ENCODE results near the gene C14orf180.
"Not testable (repeated sequence)": the region's sequence is repeated elsewhere in the genome, so short reads cannot be mapped to it uniquely, and the experiment has no call there.

Gene C14orf180

GRCh38 chr14:104611881-104612280, 32.3 kb downstream of the C14orf180 start:
- DNase-seq (ENCODE audit: low read depth): no peak

GRCh38 chr14:104614126-104614812, 34.7 kb downstream of the C14orf180 start:
- DNase-seq (ENCODE audit: low read depth): no peak

- DNase-seq (ENCODE audit: low read depth): no peak
These were observed 45.4 kb downstream of the C14orf180 start for GRCh38 chr14:104624939-104625338.

- DNase-seq (ENCODE audit: low read depth): no peak
These were observed 53.2 kb downstream of the C14orf180 start for GRCh38 chr14:104632781-104633180.

- DNase-seq (ENCODE audit: low read depth): no peak
These were observed 53.9 kb downstream of the C14orf180 start for GRCh38 chr14:104633276-104634137.

DNA sequence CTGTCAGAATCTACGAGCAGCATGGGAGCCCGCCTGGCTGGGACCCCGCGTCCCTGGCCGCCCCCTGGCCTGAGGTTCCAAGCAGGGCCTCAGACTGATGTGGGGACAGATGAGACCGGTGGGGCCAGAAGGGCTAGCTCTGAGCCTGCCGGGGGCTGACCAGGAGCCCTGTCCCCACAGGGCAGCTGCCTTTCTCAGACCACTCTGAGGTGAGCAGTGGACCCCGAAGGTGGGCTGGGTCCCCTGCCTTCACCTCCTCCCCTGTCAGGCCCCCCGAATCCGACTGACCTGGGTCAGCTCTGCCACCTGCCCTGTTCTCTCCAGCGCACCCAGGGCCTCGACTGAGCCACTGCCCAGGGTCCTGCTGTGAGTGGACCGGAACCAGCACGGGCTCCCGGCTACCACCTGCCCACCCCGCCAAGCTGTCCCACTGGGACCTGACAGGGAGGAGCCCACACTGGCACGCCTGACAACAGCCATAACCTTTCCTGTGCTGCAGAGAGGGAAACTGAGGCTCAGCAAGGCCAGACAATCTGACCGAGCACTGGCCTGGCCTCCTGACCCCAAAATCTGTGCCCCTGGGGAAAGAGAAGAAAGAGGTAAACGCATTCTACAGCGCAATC, 54.7 kb downstream of the C14orf180 start:
- no peak for DNase-seq (ENCODE audit: low read depth)

DNA sequence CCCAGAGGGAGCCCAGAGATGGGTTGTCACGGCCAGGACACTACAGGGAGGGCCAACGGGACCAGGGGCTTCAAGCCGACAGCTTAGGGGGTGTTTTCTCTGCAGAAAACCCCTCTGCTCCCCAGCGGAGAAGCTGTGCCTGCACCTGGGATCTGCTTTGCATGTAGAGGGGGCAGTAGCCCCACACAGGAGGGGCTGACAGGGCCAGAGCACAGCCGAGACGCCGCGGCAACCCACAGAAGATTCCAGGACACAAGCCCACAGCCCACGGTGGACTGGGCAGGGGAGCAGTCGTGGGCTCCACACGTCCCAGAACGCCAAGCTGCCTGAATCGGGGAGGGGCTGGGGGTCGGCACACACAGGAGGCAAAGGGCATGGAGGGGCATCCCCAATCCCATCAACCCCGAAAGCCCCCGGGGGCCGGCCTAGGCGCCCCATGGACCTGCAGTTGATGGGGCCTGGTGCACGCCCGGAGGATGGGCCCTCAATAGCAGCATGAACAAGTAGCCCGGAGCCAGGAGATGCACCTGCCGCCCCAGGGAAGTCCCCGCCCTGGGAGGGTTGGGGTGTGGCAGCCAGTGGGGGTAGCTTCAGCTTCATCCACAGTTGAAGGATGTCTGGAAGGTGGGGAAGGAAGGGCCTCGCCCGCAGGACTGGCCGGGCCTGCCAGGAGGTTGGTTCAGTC, 55.5 kb downstream of the C14orf180 start:
- DNase-seq (ENCODE audit: low read depth): no peak

DNA sequence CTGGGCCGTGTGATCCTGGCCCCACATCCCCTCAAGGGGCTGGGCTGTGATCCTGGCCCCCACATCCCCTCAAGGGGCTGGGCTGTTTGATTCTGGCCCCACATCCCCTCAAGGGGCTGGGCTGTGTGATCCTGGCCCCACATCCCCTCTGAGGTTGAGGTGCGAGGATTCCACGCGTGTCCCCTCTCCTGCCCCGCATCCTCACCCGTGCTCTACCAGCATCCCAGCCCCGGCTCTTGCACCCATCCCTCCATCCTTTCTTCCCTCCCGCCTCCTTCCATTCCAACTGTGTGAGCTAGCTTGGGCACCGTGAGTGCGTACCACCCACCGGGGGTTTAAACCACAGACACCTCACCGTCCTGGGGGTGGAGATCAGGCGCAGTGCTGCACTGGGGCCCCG, 56.2 kb downstream of the C14orf180 start:
- no peak for DNase-seq (ENCODE audit: low read depth)

DNA sequence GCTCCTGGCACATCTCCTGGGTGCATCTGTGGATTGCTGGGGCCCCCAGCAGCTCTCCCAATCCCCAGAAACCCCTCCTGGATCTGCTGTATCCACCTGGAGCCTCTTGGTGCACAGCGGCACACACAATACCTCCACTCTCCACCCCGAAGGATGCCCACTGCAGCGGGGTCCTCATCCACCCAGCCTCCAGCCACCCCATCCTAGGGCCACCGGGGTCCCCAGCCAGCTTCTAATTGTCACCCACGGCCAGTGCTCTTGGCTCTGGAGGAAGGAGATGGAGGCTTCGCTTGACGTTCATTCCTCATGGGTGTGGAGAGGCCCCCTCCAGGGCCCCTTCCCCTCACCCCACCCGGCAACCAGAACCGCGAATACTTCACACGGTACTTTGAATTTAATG, 56.6 kb downstream of the C14orf180 start:
- no peak for DNase-seq (ENCODE audit: low read depth)

DNA sequence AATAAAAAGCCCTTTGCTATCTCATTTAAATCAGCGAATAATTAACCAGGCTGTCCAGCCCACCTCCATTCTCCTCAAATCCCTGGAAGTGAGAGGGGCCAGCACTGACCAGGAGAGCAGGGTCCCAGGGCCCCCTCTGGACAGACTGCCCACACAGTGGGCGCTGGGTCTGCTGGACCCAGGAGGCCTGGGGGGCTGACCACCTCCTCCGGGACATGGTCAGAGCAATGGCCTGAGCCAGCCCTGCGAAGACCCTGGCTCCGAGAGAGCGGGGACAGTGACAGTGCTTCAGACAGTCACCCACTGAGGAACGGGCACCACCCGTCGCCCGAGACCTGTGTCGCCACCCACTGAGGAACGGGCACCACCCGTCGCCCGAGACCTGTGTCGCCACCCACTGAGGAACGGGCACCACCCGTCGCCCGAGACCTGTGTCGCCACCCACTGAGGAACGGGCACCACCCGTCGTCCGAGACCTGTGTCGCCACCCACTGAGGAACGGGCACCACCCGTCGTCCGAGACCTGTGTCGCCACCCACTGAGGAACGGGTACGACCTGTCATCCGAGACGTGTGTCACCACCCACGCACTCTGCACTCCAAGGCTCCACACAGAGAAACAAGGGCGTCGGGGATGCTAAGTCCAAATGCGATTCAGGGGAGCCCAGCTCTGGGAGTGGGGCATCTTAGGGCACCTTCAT, 57.4 kb downstream of the C14orf180 start:
- not testable (repeated sequence) for DNase-seq (ENCODE audit: low read depth)

DNA sequence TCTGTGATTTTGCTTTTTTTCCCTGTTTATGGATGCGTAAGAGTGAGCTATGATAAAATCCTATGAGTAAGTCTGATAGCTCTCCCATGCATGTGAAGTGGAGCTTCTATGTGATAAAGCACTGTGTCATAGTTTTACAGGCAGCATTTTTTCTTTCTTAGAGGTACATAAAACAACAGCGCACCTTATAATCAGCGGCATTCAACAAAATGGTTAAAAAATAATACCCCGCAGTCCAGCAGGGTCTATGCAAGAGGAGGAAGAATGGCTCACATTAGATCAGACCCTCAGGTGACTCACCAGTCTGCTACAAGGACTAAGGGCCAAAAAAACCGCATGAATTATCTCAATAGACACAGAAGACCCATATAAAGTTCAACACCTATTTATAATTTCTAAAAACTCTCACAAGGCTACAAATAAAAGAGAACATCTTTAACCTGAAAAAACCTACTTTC, 58.0 kb downstream of the C14orf180 start:
- no peak for DNase-seq (ENCODE audit: low read depth)

GRCh38 chr14:104638190-104638589, 58.6 kb downstream of the C14orf180 start:
- DNase-seq (ENCODE audit: low read depth): no peak

- DNase-seq (ENCODE audit: low read depth): no peak
These were observed 59.4 kb downstream of the C14orf180 start for GRCh38 chr14:104638927-104639450.

- no peak for DNase-seq (ENCODE audit: low read depth)
These were observed 59.9 kb downstream of the C14orf180 start for GRCh38 chr14:104639471-104639870.

Data from stimulated activated CD8-positive, alpha-beta memory T cell treated with anti-CD3 and anti-CD28 coated beads, Interleukin-15, amount 100 ng/mL, for 1 hour (primary cell).